Tibial artery (tissue), 4 donors: ENCODE data around the gene CCDC60.

Experiments
- DNase-seq, 2 donors: peaks; one replicate each; pipeline ENCODE4 v3.0.0-alpha.2; 2019
- H3K27ac ChIP-seq, 2 donors: fragments of 200-600 bp; sonication (generic) in 1 of 2; 1 replicate in 1 of 2; 2 replicates in 1 of 2; pipeline ENCODE4 v1.5.1; 2018 to 2019; ENCODE audit warnings: mild to moderate bottlenecking in 1 of 2
- H3K27me3 ChIP-seq, 2 donors: fragments of 200-600 bp; sonication (generic) in 1 of 2; one replicate each; pipeline versions ENCODE4 v1.5.1 to v1.6.0; 2016 to 2019
- H3K36me3 ChIP-seq, 3 donors: fragments of 200-600 bp; sonication (generic) in 2 of 3; one replicate each; pipeline ENCODE4 v1.5.1; 2016 to 2019; ENCODE audit warnings: mild to moderate bottlenecking in 2 of 3
- H3K4me1 ChIP-seq, 4 donors: fragments of 200-600 bp; sonication (generic) in 2 of 4; 1 replicate in 3 of 4; 2 replicates in 1 of 4; pipeline ENCODE4 v1.5.1; 2016 to 2019
- H3K4me3 ChIP-seq, 2 donors: fragments of 200-600 bp; sonication (generic) in 1 of 2; 1 replicate in 1 of 2; 2 replicates in 1 of 2; pipeline ENCODE4 v1.5.1; 2018 to 2019; ENCODE audit warnings: mild to moderate bottlenecking in 2 of 2
- H3K9me3 ChIP-seq, 3 donors: fragments of 200-600 bp; sonication (generic) in 1 of 3; one replicate each; pipeline ENCODE4 v1.5.1; 2016 to 2019
- intact Hi-C: fragments of 100-400 bp; cut with DNase I; formaldehyde crosslinking; loops from one replicate; pipeline ENCODE4 v1.15.0; 2023; ENCODE audit warnings: low total_unique reads
- TF ChIP-seq, protein P1 (sequence below), 2 experiments: fragments of 200-600 bp in 1 of 2; fragments of 450-650 bp in 1 of 2; IDR thresholded peaks; one replicate each; pipeline ENCODE4 v1.5.1; 2017 to 2019; ENCODE audit warnings: antibody characterized with exemption in 2 of 2, mild to moderate bottlenecking in 1 of 2, moderate library complexity in 1 of 2

Gene CCDC60

DNA sequence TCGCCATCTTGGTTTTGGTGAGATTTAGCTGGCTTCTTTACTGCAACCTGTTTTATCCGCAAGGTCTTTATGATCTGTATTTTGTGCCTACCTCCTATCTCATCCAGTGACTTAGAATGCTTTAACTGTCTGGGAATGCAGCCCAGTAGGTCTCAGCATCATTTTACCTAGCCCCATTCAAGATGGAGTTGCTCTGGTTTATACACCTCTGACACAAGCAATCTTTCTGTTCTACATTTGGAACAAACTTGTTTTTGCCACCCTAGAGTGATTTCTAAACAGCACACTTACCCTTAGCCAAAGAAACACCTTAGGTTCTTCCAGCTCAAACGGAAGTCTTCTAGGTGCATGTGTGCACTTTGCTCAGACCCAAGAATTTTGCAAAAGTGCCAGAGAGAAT, 122.3 kb downstream of the CCDC60 start:
- Histone ChIP-seq H3K27me3 (no peaks in the 10 kb centered on the region), H3K27ac (no peak overlapping the region), H3K4me1 (no peaks in the 10 kb centered on the region), H3K9me3 (peaks cover 0 to 12% (median 0%) of the 10 kb centered on the region in 3 donors), H3K4me3 (no peak overlapping the region), H3K36me3 (no peaks in the 10 kb centered on the region)
- no peak for DNase-seq
- intact Hi-C loops = no loop called here
- TF ChIP-seq, protein P1, sequence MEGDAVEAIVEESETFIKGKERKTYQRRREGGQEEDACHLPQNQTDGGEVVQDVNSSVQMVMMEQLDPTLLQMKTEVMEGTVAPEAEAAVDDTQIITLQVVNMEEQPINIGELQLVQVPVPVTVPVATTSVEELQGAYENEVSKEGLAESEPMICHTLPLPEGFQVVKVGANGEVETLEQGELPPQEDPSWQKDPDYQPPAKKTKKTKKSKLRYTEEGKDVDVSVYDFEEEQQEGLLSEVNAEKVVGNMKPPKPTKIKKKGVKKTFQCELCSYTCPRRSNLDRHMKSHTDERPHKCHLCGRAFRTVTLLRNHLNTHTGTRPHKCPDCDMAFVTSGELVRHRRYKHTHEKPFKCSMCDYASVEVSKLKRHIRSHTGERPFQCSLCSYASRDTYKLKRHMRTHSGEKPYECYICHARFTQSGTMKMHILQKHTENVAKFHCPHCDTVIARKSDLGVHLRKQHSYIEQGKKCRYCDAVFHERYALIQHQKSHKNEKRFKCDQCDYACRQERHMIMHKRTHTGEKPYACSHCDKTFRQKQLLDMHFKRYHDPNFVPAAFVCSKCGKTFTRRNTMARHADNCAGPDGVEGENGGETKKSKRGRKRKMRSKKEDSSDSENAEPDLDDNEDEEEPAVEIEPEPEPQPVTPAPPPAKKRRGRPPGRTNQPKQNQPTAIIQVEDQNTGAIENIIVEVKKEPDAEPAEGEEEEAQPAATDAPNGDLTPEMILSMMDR (IDR thresholded peaks at IDR 0.05) = no peak

DNA sequence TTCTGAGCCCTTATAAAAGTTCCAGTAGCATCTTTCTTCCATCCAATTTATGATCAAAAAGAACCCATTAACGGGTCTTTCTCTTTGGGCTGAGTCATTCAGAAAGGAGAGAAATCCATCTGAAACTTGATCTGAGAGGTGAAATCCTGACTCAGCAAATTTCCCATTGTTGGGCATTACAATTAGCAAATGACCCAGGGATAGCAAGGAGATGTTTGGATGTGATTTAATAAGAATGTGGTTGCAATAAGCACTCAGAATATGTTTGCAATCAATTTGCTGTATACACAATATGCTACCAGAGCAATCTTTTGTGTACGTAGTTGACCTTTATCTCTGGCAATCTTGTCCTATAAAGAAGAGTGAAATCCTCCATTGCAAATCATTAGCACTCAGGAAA, 122.7 kb downstream of the CCDC60 start:
- DNase-seq = no peak
- intact Hi-C loops = no loop called here
- H3K4me1 ChIP-seq = no peaks in the 10 kb centered on the region
- no peaks in the 10 kb centered on the region for H3K27me3 ChIP-seq
- H3K9me3 ChIP-seq = peaks cover 0 to 12% (median 0%) of the 10 kb centered on the region in 3 donors
- H3K36me3 ChIP-seq = no peaks in the 10 kb centered on the region
- TF ChIP-seq, protein P1 (IDR thresholded peaks at IDR 0.05) = no peak
- no peak overlapping the region for H3K4me3 ChIP-seq
- H3K27ac ChIP-seq = no peak overlapping the region

DNA sequence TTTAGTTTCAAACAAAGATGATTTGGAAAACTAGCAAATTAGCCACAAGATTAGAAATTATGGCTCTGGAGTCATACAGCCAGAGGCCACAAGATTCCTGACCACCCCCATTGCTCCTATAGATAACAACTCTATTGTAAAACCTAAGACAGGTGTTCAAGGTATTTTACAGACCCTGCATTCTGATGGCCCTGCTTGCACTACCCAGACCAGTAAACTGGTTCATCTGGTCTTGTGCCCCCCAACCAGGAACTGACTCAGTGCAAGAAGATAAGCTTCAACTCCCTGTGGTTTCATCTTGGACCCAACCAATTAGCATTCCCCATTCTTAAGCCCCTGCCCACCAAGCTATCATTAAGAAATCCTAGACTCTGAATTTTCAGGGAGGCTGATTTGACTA, 125.0 kb downstream of the CCDC60 start:
- TF ChIP-seq, protein P1 (IDR thresholded peaks at IDR 0.05) = no peak
- Histone ChIP-seq H3K27ac (no peak overlapping the region), H3K36me3 (no peaks in the 10 kb centered on the region), H3K4me3 (no peak overlapping the region), H3K27me3 (no peaks in the 10 kb centered on the region), H3K9me3 (peaks cover 0 to 12% (median 0%) of the 10 kb centered on the region in 3 donors), H3K4me1 (no peaks in the 10 kb centered on the region)
- no peak for DNase-seq
- intact Hi-C loops = no loop called here

DNA sequence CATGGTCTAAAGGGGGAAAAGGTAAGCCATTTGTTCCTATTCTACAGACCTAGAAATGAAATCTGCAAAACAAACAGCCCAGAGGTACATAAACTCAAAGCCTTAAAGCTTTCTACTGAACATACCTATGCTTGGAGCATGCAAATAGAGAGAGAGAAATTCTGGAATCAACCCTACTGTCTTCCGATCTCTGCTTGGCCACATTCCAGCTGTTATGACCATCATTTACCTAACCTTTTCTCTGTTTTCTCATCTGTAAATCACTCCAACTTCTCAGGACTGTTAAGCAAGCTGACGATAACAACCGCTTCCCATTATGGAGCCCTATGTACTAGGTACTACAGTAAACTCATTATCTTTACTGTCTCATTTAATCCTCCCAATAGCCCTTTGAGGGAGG, 126.3 kb downstream of the CCDC60 start:
- Histone ChIP-seq H3K27ac (no peak overlapping the region), H3K27me3 (no peaks in the 10 kb centered on the region), H3K4me3 (no peak overlapping the region), H3K4me1 (no peaks in the 10 kb centered on the region), H3K9me3 (peaks cover 0 to 12% (median 0%) of the 10 kb centered on the region in 3 donors), H3K36me3 (no peaks in the 10 kb centered on the region)
- intact Hi-C loops = no loop called here
- DNase-seq = no peak
- TF ChIP-seq, protein P1 (IDR thresholded peaks at IDR 0.05) = no peak

DNA sequence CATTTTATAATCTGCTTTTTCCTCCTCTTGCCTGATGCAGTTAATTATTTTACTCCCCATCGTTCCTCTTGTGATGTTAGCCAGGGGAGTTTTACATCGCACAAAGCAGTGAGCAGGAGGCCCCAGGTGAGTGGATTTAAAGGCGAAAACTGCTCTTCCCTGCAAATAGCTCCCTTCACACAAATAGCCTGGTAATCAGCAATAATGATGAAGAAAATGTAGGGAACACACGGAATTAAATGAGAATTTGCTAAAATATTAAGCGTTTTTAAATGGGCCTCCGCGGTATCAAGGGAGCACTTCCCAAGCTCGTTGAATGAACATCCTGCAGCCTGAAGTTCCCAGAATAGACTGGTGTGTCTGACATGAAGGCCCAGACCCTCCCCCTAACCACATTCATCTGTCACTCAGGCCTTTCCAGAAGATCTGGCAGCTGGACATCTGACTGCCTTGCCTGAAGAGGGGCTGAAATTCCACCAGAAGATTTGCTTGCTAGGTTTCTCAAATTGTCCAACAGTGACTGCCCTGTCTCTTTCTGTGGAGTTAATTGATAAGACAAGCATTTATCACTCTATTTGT, 127.2 kb downstream of the CCDC60 start:
- Histone ChIP-seq H3K27me3 (no peaks in the 10 kb centered on the region), H3K27ac (no peak overlapping the region), H3K4me1 (no peaks in the 10 kb centered on the region), H3K9me3 (peaks cover 0 to 12% (median 0%) of the 10 kb centered on the region in 3 donors), H3K36me3 (no peaks in the 10 kb centered on the region), H3K4me3 (no peak overlapping the region)
- intact Hi-C loops = no loop called here
- TF ChIP-seq, protein P1 (IDR thresholded peaks at IDR 0.05) = no peak
- no peak for DNase-seq
